ENCODE measurements around the gene VOPP1. TPM values are rescaled to one million over a fixed set of nuclear protein-coding genes. Genes with fewer than 3 reads are reported as not detected.

Gene VOPP1
- total RNA-seq, 4 donors from 2014 or later: 22.1 to 79.2 (median 73.9) TPM

DNA sequence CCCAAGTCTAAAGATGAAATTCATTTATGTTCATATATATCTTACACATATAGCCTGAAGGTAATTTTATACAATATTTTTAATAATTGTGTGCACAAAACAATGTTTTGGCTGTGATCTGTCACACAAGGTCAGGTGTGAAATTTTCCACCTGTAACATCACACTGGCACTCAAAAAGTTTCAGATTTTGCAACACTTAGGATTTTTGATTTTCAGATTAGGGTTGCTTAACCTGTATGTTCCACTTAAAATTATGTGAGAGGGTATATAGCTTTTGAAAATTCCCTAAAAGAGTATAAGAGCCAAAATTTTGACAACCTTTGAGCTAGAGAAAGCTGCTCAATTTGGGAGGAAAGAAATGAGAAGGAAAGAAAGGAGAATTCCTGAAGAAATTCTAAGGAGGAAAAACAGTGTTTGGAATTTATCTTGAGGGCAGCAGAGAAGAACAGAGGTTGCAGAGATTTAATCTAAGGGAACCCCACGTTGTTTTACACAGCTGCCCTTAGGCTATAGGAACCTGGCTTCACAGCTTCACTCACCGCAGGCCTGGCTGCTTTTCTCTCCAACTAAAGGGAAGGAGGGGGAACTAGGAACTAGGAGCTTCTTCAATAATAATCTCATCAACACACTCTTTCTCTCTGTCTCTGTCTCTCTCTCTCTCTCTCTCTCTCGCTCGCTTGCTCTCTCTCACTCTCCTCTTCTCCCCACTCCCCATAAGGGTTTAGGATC is 8.5 kb downstream of the VOPP1 start:
- Histone ChIP-seq H3K4me1 (peaks cover 11 to 42% (median 16%) of the 10 kb centered on the region in 4 donors), H3K36me3 (no peaks in the 10 kb centered on the region), H3K27ac (no peak overlapping the region), H3K9me3 (no peaks in the 10 kb centered on the region), H3K4me3 (no peak overlapping the region), H3K27me3 (no peaks in the 10 kb centered on the region)
- TF ChIP-seq POLR2AphosphoS5 (IDR thresholded peaks at IDR 0.05): no peak
- TF ChIP-seq, protein P1, sequence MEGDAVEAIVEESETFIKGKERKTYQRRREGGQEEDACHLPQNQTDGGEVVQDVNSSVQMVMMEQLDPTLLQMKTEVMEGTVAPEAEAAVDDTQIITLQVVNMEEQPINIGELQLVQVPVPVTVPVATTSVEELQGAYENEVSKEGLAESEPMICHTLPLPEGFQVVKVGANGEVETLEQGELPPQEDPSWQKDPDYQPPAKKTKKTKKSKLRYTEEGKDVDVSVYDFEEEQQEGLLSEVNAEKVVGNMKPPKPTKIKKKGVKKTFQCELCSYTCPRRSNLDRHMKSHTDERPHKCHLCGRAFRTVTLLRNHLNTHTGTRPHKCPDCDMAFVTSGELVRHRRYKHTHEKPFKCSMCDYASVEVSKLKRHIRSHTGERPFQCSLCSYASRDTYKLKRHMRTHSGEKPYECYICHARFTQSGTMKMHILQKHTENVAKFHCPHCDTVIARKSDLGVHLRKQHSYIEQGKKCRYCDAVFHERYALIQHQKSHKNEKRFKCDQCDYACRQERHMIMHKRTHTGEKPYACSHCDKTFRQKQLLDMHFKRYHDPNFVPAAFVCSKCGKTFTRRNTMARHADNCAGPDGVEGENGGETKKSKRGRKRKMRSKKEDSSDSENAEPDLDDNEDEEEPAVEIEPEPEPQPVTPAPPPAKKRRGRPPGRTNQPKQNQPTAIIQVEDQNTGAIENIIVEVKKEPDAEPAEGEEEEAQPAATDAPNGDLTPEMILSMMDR (IDR thresholded peaks at IDR 0.05): no peak
- TF ChIP-seq EP300 (IDR thresholded peaks at IDR 0.05; ENCODE audit: low read depth): no peak
- TF ChIP-seq POLR2A (IDR thresholded peaks at IDR 0.05): no peak
- 35 to 63% methylated on average over 2 to 4 of the region's 4 CpGs for WGBS, 2 donors (ENCODE audit: low coverage in 1 of 2)
- no peak for DNase-seq
- intact Hi-C loops (cut with DNase I; ENCODE audit: low total_unique reads): no loop called here
- in situ Hi-C loops (cut with MboI; ENCODE audit: low pct_ligation_motif_present in 1 of 4, low pct_unique_long_range_greater_than_20kb in 1 of 4, low sequenced_read_pairs in 3 of 4): no loop called here

- 61 to 87% methylated on average over 2 to 4 of the region's 4 CpGs for WGBS, 2 donors (ENCODE audit: low coverage in 1 of 2)
Observed at GRCh38 chr7:55561690-55562089, 10.6 kb downstream of the VOPP1 start.

GRCh38 chr7:55558962-55559920 is 13.1 kb downstream of the VOPP1 start:
- H3K27ac ChIP-seq: peak overlapping the region in 2 of 4 donors; percentile 13 to 42
- no peak overlapping the region for H3K4me3 ChIP-seq
- DNase-seq: no peak
- H3K27me3 ChIP-seq: no peaks in the 10 kb centered on the region
- no peaks in the 10 kb centered on the region for H3K36me3 ChIP-seq
- WGBS, 2 donors (ENCODE audit: low coverage in 1 of 2): 62 to 78% methylated on average over 2 to 12 of the region's 12 CpGs
- in situ Hi-C loops (cut with MboI; ENCODE audit: low pct_ligation_motif_present in 1 of 4, low pct_unique_long_range_greater_than_20kb in 1 of 4, low sequenced_read_pairs in 3 of 4): no loop called here
- TF ChIP-seq POLR2A (IDR thresholded peaks at IDR 0.05) (no peak), POLR2AphosphoS5 (IDR thresholded peaks at IDR 0.05) (no peak), EP300 (IDR thresholded peaks at IDR 0.05; ENCODE audit: low read depth) (no peak)
- TF ChIP-seq, protein P1 (IDR thresholded peaks at IDR 0.05): no peak
- H3K4me1 ChIP-seq: peaks cover 3 to 21% (median 7%) of the 10 kb centered on the region in 4 donors
- intact Hi-C loops (cut with DNase I; ENCODE audit: low total_unique reads): no loop called here
- H3K9me3 ChIP-seq: no peaks in the 10 kb centered on the region

More at GRCh38 chr7:55561690-55562089, 10.6 kb downstream of the VOPP1 start:
- no peaks in the 10 kb centered on the region for H3K36me3 ChIP-seq
- no peaks in the 10 kb centered on the region for H3K27me3 ChIP-seq
- intact Hi-C loops (cut with DNase I; ENCODE audit: low total_unique reads) (no loop called here), in situ Hi-C loops (cut with MboI; ENCODE audit: low pct_ligation_motif_present in 1 of 4, low pct_unique_long_range_greater_than_20kb in 1 of 4, low sequenced_read_pairs in 3 of 4) (no loop called here)
- no peak overlapping the region for H3K4me3 ChIP-seq
- peak overlapping the region in 1 of 4 donors; percentile 29 for H3K27ac ChIP-seq
- TF ChIP-seq POLR2AphosphoS5 (IDR thresholded peaks at IDR 0.05): no peak
- no peak for TF ChIP-seq EP300 (IDR thresholded peaks at IDR 0.05; ENCODE audit: low read depth)
- TF ChIP-seq POLR2A (IDR thresholded peaks at IDR 0.05): no peak
- TF ChIP-seq, protein P1 (IDR thresholded peaks at IDR 0.05): no peak
- H3K9me3 ChIP-seq: no peaks in the 10 kb centered on the region
- peaks cover 10 to 28% (median 12%) of the 10 kb centered on the region in 4 donors for H3K4me1 ChIP-seq
- DNase-seq: no peak

DNA sequence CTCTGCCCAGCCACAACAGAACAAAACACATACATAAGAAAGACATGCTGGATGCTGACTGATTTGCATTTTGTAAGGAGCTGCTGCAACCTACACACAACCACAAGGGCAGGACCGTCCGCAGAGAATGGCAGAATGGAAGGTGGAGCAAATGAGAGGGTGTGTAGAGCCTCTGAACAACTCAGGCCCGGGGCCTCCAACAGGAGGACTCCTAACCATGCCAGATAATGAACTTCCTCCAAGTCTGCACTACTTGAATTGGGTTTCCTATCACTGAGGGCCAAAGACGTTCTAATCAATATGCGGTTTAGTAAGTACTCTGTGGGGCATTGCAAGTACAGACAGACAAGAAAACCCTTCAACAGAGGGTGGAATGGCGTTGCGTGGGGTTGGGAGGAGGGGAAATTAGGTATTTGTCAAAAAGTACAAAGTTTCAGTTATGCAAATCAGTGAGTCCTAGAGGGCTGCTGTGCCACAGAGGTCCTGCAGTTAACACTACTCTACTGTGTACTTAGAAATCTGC is 14.6 kb downstream of the VOPP1 start:
- intact Hi-C loops (cut with DNase I; ENCODE audit: low total_unique reads) (no loop called here), in situ Hi-C loops (cut with MboI; ENCODE audit: low pct_ligation_motif_present in 1 of 4, low pct_unique_long_range_greater_than_20kb in 1 of 4, low sequenced_read_pairs in 3 of 4) (no loop called here)
- H3K4me1 ChIP-seq: peaks cover 16 to 36% (median 18%) of the 10 kb centered on the region in 4 donors
- H3K36me3 ChIP-seq: no peaks in the 10 kb centered on the region
- 62 to 67% methylated on average over 5 to 7 of the region's 7 CpGs for WGBS, 2 donors (ENCODE audit: low coverage in 1 of 2)
- DNase-seq: no peak
- no peaks in the 10 kb centered on the region for H3K9me3 ChIP-seq
- H3K4me3 ChIP-seq: no peak overlapping the region
- H3K27me3 ChIP-seq: no peaks in the 10 kb centered on the region
- H3K27ac ChIP-seq: peak overlapping the region in 2 of 4 donors; percentile 28 to 42
- no peak for TF ChIP-seq POLR2A (IDR thresholded peaks at IDR 0.05)
- no peak for TF ChIP-seq EP300 (IDR thresholded peaks at IDR 0.05; ENCODE audit: low read depth)
- TF ChIP-seq, protein P1 (IDR thresholded peaks at IDR 0.05): no peak
- TF ChIP-seq POLR2AphosphoS5 (IDR thresholded peaks at IDR 0.05): no peak

Measured in transverse colon (tissue), 4 donors.